Lower leg skin (tissue), 4 donors: Measurements from ENCODE around the gene PLCB1. TPM values are rescaled to one million over a fixed set of nuclear protein-coding genes. Genes with fewer than 3 reads are reported as not detected.

Experiments used
- DNase-seq, 2 donors: peaks; one replicate each; pipeline ENCODE4 v3.0.0-alpha.2; 2019; ENCODE audit warnings: low spot score in 2 of 2
- H3K4me3 ChIP-seq: fragments of 200-600 bp; sonication (generic); 2 replicates; pipeline ENCODE4 v1.5.1; 2017; ENCODE audit warnings: mild to moderate bottlenecking, low read depth; ENCODE audit not compliant: poor library complexity, severe bottlenecking
- POLR2A ChIP-seq, 2 donors: fragments of 450-650 bp; IDR thresholded peaks; one replicate each; pipeline ENCODE4 v1.6.1; 2016 to 2017; ENCODE audit warnings: antibody characterized with exemption in 2 of 2, mild to moderate bottlenecking in 1 of 2, moderate library complexity in 1 of 2
- WGBS, 2 donors: methylation state at CpG; one replicate each; pipeline ENCODE4 v1.1.5; 2018; 5-methylcytosine and 5-hydroxymethylcytosine counted together
- intact Hi-C: fragments of 100-400 bp; cut with DNase I; formaldehyde crosslinking; loops from one replicate; pipeline ENCODE4 v1.15.0; 2023; ENCODE audit warnings: low total_unique reads
- total RNA-seq, 4 donors: library from RNA; depleted of rRNA; stranded (reverse); fragments of >200 nt; gene quantifications; one replicate each; pipeline ENCODE4 v1.1.0, GENCODE V29; 2016
- TF ChIP-seq, protein P1 (sequence below), 3 donors: fragments of 450-650 bp; IDR thresholded peaks; one replicate each; pipeline ENCODE4 v1.5.1; 2016; ENCODE audit warnings: antibody characterized with exemption in 3 of 3, mild to moderate bottlenecking in 3 of 3, moderate library complexity in 2 of 3

Gene PLCB1
- total RNA-seq, 4 donors from 2014 or later, result 4.1 to 16.2 (median 9.1) TPM

DNA sequence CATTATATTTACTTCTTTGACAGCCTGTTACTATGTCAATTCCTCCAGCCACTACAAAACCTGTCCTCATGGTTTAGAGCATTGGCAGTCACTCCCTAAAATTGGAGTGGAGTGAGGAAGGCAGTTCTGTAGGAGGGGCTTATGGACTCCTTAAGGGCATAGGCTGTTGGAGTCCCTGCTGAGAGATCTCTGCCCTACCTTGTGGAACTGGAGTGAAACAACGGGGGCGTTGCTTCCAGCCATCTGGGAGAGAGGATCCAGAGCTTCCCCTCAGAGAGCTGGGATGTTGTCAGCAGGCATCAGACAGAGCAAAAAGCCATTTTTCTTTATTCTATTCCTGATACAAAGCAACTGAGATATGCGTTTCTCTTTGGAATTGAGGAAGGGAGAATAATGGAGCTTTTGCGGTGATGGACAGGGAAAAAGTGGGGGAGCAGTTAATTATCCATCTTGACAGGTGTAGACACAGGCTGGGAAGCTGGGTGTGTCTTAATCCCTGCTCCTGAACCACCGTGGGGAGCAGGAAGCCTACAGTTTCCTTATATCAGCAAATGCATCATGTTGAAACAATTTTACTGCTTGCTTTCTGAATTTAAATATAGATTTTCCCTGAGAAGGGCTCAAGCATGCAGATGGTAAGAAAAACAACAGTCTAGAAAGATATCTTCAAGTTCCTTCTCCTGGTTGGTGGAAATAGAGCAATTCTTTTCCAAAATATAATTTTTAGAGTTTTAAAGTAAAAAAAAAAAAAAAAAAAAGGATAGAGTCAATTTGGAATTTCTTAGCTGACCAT lies 402.5 kb downstream of the PLCB1 start:
- WGBS, 2 donors, result 38 to 54% methylated on average over 5 of the region's 5 CpGs
- no peak for TF ChIP-seq POLR2A (IDR thresholded peaks at IDR 0.05)
- TF ChIP-seq, protein P1, sequence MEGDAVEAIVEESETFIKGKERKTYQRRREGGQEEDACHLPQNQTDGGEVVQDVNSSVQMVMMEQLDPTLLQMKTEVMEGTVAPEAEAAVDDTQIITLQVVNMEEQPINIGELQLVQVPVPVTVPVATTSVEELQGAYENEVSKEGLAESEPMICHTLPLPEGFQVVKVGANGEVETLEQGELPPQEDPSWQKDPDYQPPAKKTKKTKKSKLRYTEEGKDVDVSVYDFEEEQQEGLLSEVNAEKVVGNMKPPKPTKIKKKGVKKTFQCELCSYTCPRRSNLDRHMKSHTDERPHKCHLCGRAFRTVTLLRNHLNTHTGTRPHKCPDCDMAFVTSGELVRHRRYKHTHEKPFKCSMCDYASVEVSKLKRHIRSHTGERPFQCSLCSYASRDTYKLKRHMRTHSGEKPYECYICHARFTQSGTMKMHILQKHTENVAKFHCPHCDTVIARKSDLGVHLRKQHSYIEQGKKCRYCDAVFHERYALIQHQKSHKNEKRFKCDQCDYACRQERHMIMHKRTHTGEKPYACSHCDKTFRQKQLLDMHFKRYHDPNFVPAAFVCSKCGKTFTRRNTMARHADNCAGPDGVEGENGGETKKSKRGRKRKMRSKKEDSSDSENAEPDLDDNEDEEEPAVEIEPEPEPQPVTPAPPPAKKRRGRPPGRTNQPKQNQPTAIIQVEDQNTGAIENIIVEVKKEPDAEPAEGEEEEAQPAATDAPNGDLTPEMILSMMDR (IDR thresholded peaks at IDR 0.05), result no peak

DNA sequence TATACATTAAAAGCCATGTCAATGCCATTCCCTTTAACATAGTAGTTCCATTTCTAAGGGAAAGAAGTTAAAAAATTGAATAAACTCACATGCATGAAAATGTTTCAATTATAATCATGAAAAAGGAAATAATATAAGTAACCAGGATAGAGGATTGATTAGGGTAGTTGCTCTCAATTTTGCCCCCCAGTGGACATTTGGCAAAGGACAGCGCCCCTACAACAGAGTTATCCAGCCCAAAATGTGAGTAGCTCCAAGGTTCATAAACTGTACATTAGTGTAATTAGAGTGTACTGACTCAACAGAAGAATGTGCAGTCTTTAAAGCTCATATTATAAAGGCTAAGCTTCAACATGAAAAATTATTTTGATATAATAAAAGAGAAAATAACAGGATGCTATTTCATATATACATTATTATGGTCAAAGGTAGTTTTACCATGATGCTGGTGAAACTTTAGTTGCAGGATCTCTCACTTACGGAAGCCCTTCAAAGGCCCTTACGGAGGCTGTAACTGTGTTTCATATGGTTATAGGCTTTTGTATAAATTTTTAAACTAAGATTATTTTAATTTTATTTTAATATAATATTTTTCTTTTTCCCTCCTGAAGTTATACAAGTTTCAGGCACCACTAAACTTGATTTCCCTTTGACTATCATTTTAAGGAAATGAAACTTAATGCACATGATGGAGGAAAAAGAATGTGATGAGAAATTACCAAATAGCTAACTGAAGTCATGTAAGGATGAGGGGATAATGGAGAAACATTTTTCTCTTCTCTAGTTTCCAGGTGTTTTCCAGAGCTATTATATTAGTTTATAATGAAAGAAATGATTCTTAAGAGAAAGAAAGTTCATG lies 403.6 kb downstream of the PLCB1 start:
- TF ChIP-seq, protein P1 (IDR thresholded peaks at IDR 0.05), result no peak
- no peak for TF ChIP-seq POLR2A (IDR thresholded peaks at IDR 0.05)
- 84 to 88% methylated on average over 3 of the region's 3 CpGs for WGBS, 2 donors
- no peak for DNase-seq
- intact Hi-C loops, result no loop called here
- H3K4me3 ChIP-seq, result no peak overlapping the region

More for the DNA sequence above, 402.5 kb downstream of the PLCB1 start:
- DNase-seq, result no peak
- intact Hi-C loops, result no loop called here
- H3K4me3 ChIP-seq, result no peak overlapping the region

DNA sequence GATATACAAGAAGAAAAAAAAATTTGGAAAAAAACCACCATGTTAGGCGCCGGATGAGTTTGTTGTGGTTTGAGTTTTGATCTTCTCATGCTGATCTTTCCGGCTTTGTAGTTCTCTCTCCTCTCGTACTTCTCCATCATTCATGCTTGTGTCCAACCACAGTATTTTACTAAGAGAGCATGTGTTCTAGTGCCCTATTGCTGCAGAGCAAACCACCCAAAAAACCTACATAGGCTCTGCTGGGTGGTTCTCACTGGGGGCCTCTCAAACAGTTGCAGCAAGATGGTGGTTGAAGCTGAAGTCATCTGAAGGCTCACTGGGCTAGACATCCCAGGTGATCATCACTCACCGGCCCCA lies 404.2 kb downstream of the PLCB1 start:
- TF ChIP-seq, protein P1 (IDR thresholded peaks at IDR 0.05), result no peak
- no peak for TF ChIP-seq POLR2A (IDR thresholded peaks at IDR 0.05)
- H3K4me3 ChIP-seq, result no peak overlapping the region
- DNase-seq, result no peak
- intact Hi-C loops, result no loop called here
- WGBS, 2 donors, result 89% methylated on average over 5 of the region's 5 CpGs

DNA sequence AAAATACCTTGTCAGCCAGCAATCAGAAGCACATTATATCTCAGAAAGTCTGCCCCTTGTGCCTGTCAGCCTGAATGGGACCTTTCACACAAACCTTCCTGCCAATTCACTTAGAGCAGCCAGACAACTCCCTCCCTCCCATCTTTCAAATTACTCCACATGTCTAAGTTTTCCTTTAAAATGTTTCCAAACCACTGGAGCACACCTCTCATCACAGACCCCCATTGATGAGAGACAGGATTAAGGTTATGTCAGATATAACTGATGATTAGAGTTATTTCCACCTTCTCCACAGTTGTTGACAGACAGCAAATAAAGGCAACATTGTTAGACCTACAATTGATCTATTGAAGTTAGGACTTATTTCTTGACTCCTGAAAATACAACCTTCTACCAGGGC lies 408.4 kb downstream of the PLCB1 start:
- H3K4me3 ChIP-seq, result no peak overlapping the region
- TF ChIP-seq, protein P1 (IDR thresholded peaks at IDR 0.05), result no peak
- TF ChIP-seq POLR2A (IDR thresholded peaks at IDR 0.05), result no peak
- DNase-seq, result no peak
- intact Hi-C loops, result no loop called here

DNA sequence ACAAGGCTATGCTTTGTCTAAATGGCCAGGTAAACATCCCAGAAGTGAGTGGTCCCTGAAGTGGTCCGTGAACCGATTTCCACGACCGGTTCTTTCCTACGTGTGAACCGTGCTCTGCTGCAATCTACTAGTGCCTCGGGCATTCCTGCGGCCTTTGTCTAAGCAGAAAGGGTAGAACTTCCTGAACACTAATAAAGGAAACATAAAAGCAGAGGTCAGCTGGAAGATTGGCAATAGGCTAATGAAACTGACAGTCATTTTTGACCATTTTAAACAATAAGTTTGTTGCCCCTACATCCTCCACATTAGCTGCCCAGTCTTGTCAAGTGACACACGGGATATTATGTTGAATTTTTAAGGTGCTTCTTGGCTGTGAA lies 410.0 kb downstream of the PLCB1 start:
- intact Hi-C loops, result no loop called here
- 60 to 76% methylated on average over 9 of the region's 9 CpGs for WGBS, 2 donors
- H3K4me3 ChIP-seq, result no peak overlapping the region
- no peak for DNase-seq
- TF ChIP-seq, protein P1 (IDR thresholded peaks at IDR 0.05), result no peak
- TF ChIP-seq POLR2A (IDR thresholded peaks at IDR 0.05), result no peak
